Neutrophil (primary cell): ENCODE data around the gene ARL6IP6.

Experiments
- H3K27ac ChIP-seq: fragments of 200-600 bp; sonication (generic); 2 replicates; pipeline ENCODE4 v1.5.1; 2016; ENCODE audit warnings: mild to moderate bottlenecking, moderate library complexity
- H3K27me3 ChIP-seq: fragments of 200-600 bp; sonication (generic); 2 replicates; pipeline ENCODE4 v1.6.0; 2016; ENCODE audit warnings: mild to moderate bottlenecking
- H3K36me3 ChIP-seq: fragments of 200-600 bp; sonication (generic); 2 replicates; pipeline ENCODE4 v1.5.1; 2017
- H3K4me1 ChIP-seq, 2 experiments: fragments of 200-600 bp in 1 of 2; sonication (generic) in 1 of 2; 1 replicate in 1 of 2; 2 replicates in 1 of 2; pipeline versions ENCODE4 v1.5.1 to v1.6.1; 2013 to 2016; ENCODE audit warnings: low read depth in 1 of 2, low read length in 1 of 2, mild to moderate bottlenecking in 1 of 2, moderate library complexity in 1 of 2; ENCODE audit not compliant: control insufficient read depth in 1 of 2, insufficient read depth in 1 of 2
- H3K4me3 ChIP-seq, 2 experiments: fragments of 200-600 bp in 1 of 2; sonication (generic) in 1 of 2; 1 replicate in 1 of 2; 2 replicates in 1 of 2; pipeline ENCODE4 v1.5.1; 2013 to 2016; ENCODE audit warnings: low read depth in 1 of 2, low read length in 1 of 2, mild to moderate bottlenecking in 1 of 2, moderate library complexity in 1 of 2
- H3K9me3 ChIP-seq: fragments of 200-600 bp; sonication (generic); 2 replicates; pipeline ENCODE4 v1.5.1; 2016
- TF ChIP-seq, protein P1 (sequence below): fragments of 200-600 bp; sonication (generic); IDR thresholded peaks from 2 replicates; pipeline ENCODE4 v1.5.1; 2016; ENCODE audit warnings: antibody characterized with exemption

ARL6IP6 gene

GRCh38 chr2:152683400-152683799, 35.0 kb upstream of the ARL6IP6 start:
- no peaks in the 10 kb centered on the region for H3K4me1 ChIP-seq
- no peak overlapping the region for H3K4me3 ChIP-seq
- H3K9me3 ChIP-seq, result no peaks in the 10 kb centered on the region
- H3K36me3 ChIP-seq, result peaks cover 42% of the 10 kb centered on the region
- TF ChIP-seq, protein P1, sequence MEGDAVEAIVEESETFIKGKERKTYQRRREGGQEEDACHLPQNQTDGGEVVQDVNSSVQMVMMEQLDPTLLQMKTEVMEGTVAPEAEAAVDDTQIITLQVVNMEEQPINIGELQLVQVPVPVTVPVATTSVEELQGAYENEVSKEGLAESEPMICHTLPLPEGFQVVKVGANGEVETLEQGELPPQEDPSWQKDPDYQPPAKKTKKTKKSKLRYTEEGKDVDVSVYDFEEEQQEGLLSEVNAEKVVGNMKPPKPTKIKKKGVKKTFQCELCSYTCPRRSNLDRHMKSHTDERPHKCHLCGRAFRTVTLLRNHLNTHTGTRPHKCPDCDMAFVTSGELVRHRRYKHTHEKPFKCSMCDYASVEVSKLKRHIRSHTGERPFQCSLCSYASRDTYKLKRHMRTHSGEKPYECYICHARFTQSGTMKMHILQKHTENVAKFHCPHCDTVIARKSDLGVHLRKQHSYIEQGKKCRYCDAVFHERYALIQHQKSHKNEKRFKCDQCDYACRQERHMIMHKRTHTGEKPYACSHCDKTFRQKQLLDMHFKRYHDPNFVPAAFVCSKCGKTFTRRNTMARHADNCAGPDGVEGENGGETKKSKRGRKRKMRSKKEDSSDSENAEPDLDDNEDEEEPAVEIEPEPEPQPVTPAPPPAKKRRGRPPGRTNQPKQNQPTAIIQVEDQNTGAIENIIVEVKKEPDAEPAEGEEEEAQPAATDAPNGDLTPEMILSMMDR, result no peak
- no peaks in the 10 kb centered on the region for H3K27me3 ChIP-seq
- H3K27ac ChIP-seq, result no peak overlapping the region

GRCh38 chr2:152686321-152686720, 32.1 kb upstream of the ARL6IP6 start:
- Histone ChIP-seq H3K36me3 (peaks cover 22% of the 10 kb centered on the region), H3K27ac (no peak overlapping the region), H3K4me3 (no peak overlapping the region), H3K4me1 (no peaks in the 10 kb centered on the region), H3K9me3 (no peaks in the 10 kb centered on the region), H3K27me3 (no peaks in the 10 kb centered on the region)
- TF ChIP-seq, protein P1, result no peak

DNA sequence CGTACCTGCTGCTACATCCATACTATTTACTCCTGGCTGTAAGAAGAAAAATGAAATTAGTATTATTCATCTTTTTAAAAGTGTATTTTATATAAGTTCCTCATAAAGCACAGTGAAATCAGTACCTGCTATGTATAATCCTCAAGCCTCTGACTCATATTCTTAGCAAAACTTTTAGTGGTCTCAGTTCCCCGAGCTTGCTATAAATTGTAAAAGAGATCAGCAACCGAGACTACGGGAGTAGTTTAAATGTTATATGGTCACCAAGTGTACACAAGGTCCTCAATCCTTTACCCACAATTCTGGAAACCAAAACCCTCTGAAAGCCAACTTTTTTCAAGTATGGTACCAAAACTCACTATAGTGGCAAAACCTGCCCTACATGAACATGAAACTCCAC, 25.4 kb upstream of the ARL6IP6 start:
- TF ChIP-seq, protein P1, result no peak
- H3K4me1 ChIP-seq, result no peaks in the 10 kb centered on the region
- H3K9me3 ChIP-seq, result no peaks in the 10 kb centered on the region
- no peaks in the 10 kb centered on the region for H3K27me3 ChIP-seq
- peaks cover 31% of the 10 kb centered on the region for H3K36me3 ChIP-seq
- H3K4me3 ChIP-seq, result no peak overlapping the region
- H3K27ac ChIP-seq, result no peak overlapping the region

DNA sequence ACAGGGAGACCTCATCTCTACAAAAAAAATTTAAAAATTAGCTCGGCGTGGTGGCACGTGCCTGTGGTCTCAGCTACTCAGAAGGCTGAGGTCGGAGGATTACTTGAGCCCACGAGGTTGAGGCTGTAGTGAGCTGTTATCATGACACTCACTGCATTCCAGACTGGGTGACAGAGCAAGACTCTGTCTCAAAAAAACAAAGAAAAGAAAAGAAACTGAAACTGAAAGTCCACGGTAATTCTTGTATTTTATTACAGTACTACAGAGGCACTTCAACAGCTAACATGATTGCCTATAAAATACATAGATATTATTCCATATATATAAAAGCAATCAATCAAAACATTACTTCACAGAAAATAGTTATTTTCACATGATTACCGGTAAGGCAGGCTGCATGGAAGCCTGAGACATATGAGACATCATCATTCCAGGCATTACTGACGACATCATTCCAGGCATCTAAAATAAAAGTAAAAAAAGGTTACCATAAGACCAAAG, 24.2 kb upstream of the ARL6IP6 start:
- Histone ChIP-seq H3K9me3 (no peaks in the 10 kb centered on the region), H3K4me1 (no peaks in the 10 kb centered on the region), H3K4me3 (peak overlapping the region in 1 of 2 experiments; percentile 15), H3K36me3 (peaks cover 25% of the 10 kb centered on the region), H3K27ac (peak overlapping the region; percentile 63), H3K27me3 (no peaks in the 10 kb centered on the region)
- TF ChIP-seq, protein P1, result no peak

GRCh38 chr2:152695763-152696162, 22.7 kb upstream of the ARL6IP6 start:
- no peaks in the 10 kb centered on the region for H3K27me3 ChIP-seq
- H3K4me3 ChIP-seq, result no peak overlapping the region
- no peaks in the 10 kb centered on the region for H3K4me1 ChIP-seq
- TF ChIP-seq, protein P1, result no peak
- no peaks in the 10 kb centered on the region for H3K9me3 ChIP-seq
- H3K27ac ChIP-seq, result no peak overlapping the region
- H3K36me3 ChIP-seq, result peaks cover 21% of the 10 kb centered on the region

GRCh38 chr2:152696476-152696875, 21.9 kb upstream of the ARL6IP6 start:
- TF ChIP-seq, protein P1, result no peak
- H3K4me3 ChIP-seq, result no peak overlapping the region
- no peaks in the 10 kb centered on the region for H3K9me3 ChIP-seq
- H3K27me3 ChIP-seq, result no peaks in the 10 kb centered on the region
- peaks cover 21% of the 10 kb centered on the region for H3K36me3 ChIP-seq
- H3K27ac ChIP-seq, result peak overlapping the region; percentile 8
- H3K4me1 ChIP-seq, result no peaks in the 10 kb centered on the region
